Activated T-cell treated with anti-CD3 and anti-CD28 coated beads, Interleukin-2, amount 50 U/mL, for 48 hours (primary cell): Measurements from ENCODE around the gene ZBTB21.

ENCODE experiments used
- DNase-seq, 2 experiments: peaks; one replicate each; pipeline ENCODE4 v3.0.0-alpha.2; 2020

Gene ZBTB21

GRCh38 chr21:41948901-41949300 is 61.3 kb downstream of the ZBTB21 start:
- no peak for DNase-seq

GRCh38 chr21:41948078-41948895 is 61.9 kb downstream of the ZBTB21 start:
- no peak for DNase-seq

DNA sequence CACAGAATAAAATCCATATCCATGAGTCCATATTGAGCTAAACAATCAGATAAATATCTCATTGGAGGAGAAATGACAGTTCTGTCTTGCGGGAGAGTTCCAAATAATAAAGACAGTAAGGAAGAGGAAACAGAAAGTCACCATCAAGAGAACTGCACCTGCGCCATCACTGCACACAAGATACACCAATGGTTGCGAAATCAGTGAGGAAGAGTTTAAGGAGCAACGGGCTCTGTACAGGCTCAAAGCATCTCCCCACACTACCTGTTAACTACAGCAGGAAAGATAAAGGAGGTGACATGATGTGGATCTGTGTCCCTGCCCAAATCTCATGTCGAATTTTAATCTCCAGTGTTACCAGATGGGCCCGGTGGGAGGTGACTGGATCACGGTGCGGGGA is 64.2 kb downstream of the ZBTB21 start:
- DNase-seq = no peak

GRCh38 chr21:41943851-41944250 is 66.3 kb downstream of the ZBTB21 start:
- DNase-seq = no peak

DNA sequence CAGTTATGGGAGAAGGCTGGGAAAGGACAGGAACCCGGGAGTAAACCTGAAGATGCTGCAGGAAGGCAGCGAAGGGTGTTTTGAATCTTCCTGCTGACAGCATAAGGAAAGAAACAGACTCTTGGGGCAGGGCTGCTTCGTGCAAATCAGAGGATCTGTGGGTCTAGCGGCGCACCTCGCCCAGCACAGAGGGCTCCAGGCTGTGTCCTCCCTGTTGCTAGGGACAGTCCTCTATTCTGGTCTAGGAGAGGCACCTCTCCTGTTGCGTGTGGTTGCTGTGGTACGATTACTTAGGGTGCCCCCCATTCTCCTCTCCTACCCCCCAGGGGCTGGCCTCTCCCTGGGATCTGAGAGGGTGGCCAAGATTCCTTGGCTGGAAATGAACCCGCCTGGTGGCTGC is 67.7 kb downstream of the ZBTB21 start:
- DNase-seq = no peak

GRCh38 chr21:41941941-41942340 is 68.2 kb downstream of the ZBTB21 start:
- DNase-seq = no peak

DNA sequence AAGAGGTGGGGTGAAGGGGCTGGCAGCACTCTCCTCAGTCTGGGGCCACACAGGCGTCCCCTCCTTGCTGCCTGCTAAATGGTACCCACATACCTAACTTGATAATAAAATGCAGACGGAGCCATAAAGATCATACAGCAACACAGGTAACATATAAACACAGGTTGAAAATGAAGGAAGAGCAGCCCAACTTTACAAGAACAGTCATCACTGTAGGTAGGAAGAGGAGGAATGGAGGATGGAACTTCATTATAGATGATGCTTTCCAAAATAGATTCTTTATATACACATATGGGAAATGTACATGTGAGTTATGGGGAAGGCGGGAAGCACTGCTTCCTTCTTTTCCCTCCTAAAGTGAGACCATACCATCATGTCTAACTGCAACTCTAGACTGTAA is 69.7 kb downstream of the ZBTB21 start:
- no peak for DNase-seq

DNA sequence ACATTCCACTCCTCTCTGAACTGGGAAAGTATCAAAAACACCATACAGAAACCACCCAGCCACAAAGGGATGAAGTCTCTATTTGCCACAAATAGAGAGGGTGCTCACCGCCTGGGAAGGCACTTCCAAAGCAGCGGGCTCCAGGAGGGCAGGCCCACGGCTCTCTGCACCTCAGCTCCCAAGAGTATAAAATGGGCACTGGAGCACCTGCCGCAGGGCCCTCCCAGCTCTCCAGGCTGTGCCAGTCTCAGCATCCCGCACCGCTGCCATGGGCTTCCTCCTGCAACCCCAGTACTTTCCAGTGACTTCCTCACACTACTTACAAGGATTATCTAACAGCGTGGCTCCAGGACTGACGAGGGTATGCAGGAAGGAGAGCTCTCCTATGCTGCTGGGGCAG is 70.8 kb downstream of the ZBTB21 start:
- no peak for DNase-seq
